HG02943 (cell line): ENCODE results near the gene NQO1.
"Not testable (repeated sequence)": the region's sequence is repeated elsewhere in the genome, so short reads cannot be mapped to it uniquely, and the experiment has no call there.

Source experiments
- ATAC-seq: cut with Tn5 transposase; IDR thresholded peaks from one replicate; pipeline ENCODE4 v1.9.1; 2021; ENCODE audit warnings: mild to moderate bottlenecking, low read depth, moderate library complexity; ENCODE audit not compliant: unreplicated experiment

The NQO1 gene

DNA sequence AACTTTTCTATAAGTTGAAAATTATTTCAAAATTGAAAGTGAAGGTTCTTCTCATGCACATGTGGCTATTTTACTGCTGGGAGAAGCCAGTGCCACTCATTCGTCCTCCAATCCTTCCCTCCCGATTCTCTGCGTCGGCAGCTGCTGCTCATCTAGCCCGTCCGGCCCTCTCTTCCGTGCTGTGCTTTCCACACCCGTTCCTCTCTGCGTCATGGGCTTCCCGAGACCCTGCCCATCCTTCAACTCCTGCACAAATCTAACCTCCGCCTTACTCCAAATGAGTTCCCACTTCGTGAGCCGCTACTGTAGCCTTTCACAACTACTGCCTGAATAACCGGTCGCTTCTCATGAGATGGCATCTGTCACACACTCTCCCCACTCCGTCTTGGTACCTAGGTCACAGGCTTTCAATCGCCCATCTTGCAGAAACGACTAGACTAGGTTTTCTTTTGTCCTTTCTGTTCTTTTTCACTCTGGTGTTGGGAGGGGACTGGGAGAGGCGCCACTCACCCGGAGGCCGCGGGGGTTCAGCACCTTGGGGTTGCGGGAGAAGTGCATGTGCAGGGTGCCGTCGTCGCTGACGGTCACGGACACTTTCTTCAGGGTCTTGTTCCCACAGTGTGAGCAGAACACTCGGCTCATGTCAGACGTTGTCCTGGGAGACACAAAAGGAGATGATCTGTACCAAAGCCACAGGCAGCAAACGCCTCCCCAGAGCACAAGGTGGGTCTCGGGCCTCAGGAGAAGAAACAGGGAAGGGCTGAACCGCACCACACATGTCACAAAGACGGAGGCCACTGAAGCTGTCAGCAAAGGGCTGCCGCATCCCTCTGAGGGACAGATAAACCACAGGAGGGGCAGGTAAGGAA, 18.2 kb upstream of the NQO1 start:
- ATAC-seq: no peak

DNA sequence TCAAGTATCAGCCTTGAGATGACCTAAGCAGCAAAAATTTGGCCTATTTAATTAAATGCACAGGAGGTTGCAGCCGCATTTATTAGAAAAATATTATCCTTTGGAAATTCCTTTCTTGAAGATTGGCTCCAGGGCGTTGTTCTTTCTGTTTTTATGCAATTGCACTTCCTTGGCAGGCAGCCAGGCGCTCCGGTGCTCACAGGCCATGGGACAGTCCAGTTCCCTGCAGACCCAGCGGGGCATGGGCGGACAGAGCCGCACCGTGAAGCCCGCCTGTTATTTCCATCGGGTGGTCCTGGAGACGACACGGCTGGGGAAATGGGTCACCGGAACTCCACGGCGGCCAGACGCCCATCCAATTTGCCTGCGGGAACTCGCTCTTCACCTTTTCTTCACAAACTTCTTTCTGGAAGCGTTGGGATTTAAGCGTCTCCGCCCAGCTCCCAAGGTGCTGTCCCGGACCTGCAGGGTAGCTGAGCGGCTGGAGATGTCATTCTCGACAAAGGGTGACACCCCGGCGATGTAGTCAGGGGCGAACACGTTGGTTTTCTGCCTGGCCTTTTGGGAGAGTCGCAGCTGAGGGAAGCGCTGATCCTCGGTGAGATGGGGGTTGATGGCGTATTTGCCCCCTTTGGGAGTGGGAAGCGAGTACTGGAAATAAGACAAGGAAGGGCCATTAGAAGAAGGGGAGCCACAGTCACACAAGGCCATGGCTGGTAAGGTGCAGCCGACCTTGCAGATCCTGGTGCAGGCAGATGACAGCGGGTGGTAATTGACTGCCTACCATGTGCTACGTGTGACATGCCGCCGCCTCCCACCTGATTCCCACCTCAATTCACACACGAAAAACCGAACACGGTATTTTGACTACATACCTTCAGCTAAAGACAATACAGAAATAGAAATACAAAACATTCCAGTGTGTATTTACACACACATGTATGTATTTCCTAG, 15.9 kb upstream of the NQO1 start:
- no peak for ATAC-seq

DNA sequence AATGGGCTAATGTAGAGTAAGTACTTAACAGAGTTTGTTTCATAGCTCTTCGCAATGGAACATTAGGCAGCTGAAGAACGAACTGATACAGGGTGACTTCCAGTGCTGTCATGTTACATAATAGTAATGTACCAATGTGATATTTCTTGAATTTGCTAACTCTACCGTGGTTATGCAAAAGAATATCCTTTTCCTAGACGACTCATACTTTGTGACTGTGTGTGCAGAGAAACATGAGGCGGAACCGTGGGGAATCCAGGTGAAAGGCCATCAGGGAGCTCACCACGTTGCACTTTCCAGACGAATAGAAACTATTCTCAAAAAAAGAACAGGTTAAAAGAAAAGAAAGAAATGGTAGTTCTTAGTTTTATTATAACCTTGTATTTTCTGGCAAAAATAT, 15.2 kb upstream of the NQO1 start:
- ATAC-seq: no peak

DNA sequence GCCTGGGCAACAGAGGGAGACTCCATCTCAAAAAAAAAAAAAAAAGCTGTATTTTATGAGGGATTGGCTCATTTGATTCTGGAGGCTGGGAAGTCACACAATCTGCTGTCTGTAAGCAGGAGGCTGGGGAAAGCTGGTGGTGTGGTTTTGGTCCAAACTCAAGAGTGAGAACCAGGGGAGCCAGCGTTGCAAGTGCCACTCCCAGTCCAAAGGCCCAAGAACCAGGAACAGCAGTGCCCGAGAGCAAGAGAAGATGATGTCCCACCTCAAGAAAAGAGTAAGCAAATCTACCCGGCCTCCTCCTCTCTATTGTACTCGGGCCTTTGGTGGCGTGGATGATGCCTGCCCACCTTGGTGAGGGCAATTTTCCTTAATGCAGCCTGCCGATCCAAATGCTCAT, 5.7 kb upstream of the NQO1 start:
- ATAC-seq: no peak

DNA sequence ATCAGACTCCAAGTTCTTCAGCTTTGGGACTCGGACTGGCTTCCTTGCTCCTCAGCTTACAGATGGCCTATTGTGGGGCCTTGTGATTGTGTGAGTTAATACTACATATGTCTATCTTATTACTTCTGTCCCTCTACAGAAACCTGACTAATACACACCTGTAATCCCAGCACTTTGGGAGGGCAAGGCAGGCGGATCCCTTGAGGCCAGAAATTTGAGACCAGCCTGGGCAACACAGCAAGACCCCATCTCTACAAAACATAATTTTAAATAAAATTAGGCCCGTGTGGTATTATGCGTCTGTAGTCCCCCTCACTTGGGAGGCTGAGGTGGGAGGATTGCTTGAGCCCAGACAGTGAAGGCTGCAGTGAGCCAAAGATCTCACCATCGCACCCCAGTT, 4.9 kb upstream of the NQO1 start:
- ATAC-seq: not testable (repeated sequence)

DNA sequence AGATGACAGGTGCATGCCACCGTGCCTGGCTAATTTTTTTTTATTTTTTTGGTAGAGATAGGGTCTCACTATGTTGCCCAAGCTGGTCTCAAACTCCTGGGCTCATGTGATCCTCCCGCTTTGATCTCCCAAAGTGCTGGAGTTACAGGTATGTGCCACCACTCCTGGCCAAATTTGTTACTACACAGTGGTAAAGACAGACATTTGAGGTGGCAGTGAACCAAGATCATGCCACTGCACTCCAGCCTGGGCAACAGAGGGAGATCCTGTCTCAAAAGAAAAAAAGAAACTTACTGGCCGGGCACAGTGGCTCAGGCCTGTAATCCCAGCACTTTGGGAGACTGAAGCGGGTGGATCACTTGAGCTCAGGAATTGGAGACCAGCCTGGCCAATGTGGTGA, 2.7 kb upstream of the NQO1 start:
- not testable (repeated sequence) for ATAC-seq

DNA sequence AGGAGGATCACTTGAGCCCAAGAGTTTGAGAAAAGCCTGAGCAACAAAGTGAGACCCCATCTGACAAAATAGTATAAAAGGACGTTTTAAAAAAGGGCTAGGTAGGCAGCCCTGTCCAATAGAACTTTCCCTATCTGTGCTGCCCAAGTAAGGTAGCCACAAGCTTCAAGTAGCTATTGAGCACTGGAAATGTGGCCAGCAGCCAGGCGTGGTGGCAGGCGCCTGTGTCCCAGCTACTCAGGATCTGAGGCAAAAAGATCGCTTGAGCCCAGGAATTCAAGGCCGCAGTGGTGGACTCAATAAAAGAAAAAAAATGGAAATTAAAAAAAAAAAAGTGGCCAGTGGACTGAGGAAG, 1.5 kb upstream of the NQO1 start:
- no peak for ATAC-seq

DNA sequence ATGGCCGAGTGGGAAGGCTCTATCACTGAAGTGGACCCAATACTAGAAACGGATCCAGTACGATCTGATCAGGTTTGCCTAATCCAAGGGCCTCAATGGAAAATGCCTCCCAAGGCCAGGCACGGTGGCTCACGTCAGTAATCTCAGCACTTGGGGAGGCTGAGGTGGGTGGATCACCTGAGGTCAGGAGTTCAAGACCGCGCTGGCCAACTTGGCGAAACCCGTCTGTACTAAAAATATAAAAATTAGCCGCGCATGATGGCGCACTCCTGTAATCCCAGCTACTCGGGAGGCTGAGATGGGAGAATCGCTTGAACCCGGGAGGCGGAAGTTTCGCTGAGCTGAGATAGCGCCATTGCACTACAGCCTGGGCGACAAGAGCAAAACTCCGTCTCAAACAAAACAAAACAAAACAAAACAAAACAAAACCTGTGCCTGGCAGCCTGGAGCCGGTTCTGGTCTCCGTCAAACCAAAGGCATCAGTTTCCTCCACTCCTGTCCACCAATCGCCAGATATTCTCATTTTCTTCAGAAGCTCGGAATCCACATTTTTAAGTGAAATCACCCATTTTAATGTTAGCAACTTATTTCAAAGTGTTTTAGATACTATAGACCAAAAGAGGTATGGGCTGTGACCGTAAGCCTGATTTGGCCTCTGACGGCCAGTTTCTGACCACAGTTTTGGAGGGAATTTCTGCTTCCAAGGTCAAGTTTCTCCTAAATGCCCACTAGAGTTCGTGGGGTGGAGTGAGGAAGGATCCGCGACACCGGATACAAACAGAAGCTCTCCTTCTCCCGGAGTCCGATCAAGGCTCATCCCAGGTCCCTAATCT, 664 bp downstream of the NQO1 start:
- ATAC-seq: no peak

DNA sequence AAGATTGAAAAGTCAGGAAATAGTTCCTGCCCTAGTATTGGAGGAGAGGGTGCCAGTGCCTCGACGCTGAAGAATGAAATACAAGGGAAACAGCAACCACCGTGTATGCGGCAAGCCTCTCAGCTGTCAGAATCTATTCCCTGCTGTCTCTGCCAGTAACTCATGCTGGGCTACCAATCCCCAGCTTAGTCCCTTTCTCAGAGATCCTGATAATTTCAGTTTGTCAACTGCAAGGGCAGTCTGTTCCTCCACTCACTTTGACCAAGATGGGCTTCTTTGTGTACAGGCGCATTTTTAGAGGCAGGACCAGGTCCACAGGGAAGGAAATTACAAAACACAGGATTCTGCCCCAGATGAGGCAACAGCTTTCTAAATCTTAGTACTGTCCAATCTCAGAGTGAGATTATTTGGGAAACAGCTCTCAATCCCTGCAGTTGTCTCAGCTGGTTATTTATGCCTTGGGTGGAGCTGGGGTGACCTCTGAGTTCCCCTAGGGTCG, 1.3 kb downstream of the NQO1 start:
- no peak for ATAC-seq

DNA sequence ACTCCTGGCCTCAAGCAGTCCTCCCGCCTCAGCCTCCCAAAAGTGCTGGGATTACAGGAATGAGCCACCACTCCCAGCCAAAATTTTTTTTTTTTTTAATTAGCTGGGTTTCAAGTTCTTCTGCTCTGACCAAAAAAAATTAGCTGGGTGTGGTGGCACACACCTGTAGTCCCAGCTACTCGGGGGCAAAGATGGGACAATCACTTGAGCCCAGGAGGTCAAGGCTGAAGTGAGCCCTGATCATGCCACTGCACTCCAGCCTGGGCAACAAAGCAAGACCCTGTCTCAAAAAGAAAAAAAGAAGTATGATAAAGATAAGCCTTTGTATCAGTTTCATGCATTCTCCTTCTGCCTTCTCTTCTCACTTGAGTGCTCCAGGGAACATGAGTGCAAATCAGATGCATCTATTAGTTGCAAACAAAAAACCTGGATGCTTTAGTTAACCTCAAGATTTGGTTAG, 1.9 kb downstream of the NQO1 start:
- ATAC-seq: no peak

DNA sequence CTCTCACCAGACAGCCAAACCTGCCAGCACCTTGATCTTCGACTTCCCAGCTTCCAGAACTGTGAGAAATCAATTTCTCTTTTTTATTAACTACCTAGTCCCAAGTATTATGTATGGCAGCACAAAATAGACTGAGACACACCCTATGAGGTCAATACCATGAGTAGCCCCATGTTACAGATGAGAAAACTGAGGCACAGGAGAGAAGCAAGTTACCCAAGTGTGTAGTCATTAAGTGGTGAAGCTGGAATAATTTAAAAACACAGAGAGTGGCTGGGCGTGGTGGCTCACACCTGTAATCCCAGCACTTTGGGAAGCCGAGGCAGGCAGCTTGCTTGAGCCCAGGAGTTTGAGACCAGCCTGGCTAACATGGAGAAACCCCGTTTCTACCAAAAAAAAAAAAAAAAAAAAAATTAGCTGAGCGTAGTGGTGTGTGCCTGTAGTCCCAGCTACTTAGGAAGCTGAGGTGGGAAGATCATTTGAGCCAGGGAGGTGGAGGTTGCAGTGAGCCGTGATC, 4.9 kb downstream of the NQO1 start:
- ATAC-seq: no peak

DNA sequence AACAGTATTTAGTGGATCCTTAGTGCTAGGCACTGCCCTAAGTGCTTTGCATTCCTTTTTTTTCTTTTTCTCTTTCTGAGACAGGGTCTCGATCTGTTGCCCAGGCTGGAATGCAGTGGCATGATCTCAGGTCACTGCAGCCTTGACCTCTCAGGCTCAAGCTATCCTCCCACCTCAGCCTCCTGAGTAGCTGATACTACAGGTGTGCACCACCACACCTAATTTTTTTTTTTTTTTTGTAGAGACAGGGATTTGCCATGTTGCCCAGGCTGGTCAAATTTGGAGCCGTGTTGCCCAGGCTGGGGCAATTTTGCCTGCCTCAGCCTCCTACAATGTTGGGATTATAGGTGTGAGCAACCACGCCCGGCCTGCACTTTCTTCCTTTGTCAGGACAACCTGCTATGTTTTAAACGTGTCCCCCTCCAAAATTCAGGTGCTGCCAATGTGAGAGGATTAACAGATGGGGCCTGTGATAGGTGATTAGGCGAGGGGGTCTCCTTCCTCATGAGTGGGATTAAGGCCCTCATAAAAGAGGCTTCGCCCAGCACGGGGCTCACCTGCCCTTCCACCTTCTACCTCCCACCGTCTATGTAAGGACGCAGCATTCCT, 5.4 kb downstream of the NQO1 start:
- no peak for ATAC-seq

DNA sequence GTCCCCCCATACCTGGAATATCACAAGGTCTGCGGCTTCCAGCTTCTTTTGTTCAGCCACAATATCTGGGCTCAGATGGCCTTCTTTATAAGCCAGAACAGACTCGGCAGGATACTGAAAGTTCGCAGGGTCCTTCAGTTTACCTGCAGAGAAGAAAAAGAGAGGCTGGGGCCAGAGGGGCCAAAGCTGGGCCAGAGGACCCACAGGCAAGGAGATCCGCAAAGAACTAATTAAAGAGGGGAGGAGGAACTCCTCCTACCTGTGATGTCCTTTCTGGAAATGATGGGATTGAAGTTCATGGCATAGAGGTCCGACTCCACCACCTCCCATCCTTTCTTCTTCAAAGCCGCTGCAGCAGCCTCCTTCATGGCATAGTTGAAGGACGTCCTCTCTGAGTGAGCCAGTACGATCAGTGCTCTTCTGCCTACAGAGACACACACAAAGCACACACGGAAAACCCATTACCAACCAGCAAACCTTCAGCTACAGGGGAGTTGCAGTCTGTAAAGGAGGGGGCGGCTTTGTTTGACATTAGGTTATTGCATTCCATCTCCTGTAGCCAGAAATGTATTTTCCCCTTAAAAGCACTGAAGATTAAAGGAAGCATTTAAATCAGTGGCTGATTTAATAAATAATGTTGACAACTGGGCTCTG, 8.1 kb downstream of the NQO1 start:
- no peak for ATAC-seq

DNA sequence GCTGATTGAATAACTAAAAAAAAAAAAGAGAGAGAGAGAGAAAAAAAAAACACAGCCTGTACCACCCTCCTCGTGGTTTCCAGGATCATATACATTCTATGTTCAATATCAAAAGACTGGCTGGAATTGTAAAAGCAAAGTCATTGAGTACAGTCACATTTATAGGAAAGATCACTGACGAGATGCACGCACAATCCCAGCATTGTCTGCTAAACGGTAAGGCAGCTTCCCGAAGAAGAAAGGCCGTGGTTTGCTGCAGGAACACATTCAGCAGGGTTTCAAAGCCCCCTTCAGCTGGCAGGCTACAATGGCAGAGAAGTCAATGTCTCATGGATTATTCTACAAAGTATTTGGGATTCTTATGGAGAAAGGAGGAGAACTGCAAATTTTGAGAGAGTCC, 9.3 kb downstream of the NQO1 start:
- no peak for ATAC-seq

DNA sequence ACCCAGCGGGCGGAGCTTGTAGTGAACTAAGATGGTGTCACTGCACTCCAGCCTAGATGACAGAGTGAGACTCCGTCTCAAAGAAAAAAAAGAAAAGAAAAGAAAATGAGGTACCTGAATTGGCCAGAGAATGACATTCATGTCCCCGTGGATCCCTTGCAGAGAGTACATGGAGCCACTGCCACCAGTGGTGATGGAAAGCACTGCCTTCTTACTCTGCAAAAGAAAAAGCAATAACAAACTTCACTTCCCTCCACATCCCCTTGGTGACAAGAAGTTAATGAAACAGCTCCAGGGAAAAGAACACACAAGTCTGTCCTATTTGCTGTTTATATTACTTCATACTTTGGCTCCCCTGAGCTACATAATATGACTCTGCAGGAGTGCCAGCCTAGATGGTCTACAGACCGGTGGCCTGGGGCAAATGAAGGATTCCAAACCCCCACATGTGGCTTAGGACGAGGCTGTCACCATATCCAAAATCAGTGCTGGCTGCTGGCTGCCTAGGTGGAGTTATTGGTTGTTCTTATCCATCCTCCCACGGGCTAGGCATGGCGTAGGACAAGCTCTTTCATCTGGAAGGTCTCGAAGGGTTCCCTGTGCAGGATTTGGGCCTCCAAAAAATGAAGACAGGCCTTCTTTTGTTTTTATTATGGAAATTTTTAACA, 13.3 kb downstream of the NQO1 start:
- ATAC-seq: no peak

DNA sequence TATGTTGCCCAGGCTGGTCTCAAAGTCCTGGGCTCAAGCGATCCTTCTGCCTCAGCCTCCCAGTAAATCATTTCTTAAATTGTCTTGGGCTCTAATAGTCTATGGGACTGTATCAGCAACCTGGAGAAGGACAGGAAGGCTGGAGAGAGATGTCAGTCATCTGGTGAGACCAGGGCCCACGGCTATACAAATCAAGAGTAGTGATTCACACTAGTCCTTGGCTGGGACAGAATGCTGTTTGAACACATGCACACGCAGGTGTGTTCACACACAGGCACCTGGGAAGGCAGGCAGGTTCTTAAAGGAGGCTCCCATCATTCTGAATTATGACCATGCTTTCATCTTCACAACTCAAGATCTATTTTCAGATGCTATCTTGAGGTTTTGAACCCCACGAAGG, 14.1 kb downstream of the NQO1 start:
- ATAC-seq: no peak

DNA sequence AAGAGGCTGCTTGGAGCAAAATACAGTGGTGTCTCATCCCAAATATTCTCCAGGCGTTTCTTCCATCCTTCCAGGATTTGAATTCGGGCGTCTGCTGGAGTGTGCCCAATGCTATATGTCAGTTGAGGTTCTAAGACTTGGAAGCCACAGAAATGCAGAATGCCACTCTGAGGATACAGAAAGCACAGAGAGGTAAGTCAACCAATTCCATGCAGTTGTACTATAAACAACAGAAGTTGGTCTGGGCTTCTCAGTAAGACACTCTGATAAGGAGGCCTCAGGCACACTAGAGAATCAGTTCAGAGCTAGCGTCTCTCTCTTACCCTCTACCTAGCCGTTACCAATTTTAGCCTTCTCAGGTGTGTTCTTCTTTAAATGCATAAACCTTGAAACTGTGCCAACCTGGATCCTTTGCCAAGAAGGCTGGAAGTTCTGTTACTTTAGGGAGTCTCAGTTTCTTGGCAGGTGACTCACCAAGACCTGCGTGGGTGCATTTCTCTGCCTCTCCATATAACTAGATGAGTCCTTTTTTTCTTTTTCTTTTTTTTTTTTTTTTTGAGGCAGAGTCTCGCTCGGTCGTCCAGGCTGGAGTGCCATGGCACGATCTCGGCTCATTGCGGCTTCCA, 15.1 kb downstream of the NQO1 start:
- ATAC-seq: no peak

DNA sequence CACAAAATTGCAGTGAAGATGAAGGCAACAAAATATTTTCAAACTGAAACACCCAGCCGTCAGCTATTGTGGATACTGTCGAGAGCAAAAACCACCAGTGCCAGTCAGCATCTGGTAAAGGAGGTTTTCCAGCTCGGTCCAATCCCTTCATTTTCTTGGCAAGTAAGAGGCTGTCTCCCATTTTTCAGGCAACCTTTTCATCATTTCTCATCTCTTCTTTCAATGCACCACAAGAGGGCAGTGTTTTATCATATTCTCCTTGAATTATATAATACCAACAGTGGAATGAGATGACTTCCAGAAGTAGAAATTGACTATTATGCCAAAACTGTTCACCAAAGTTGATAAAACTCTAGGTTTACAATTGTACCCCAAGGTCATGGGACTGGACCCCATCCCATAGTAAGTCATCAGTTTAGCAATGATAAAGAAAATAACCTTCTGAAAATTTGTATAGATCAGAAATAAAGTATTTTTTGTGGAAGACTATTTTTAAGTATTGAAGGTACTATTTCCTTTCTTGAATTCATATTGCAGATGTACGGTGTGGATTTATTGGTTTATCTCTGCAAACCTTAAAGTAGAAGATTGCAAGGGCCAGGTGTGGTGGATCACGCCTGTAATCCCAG, 16.8 kb downstream of the NQO1 start:
- no peak for ATAC-seq
